SK-N-SH (cell line): ENCODE results near the gene POP5.

Experiments used
- MEF2A ChIP-seq: IDR thresholded peaks from 2 replicates; pipeline ENCODE4 v1.4.0; 2012; ENCODE audit warnings: low read depth, borderline replicate concordance
- REST ChIP-seq: IDR thresholded peaks from 2 replicates; pipeline ENCODE4 v1.6.1; 2012; ENCODE audit warnings: mild to moderate bottlenecking, low read depth, low read length, moderate library complexity
- SMC3 ChIP-seq: IDR thresholded peaks from 2 replicates; pipeline ENCODE4 v1.6.1; 2012; ENCODE audit warnings: low read depth, low read length, improper control_type of control experiment
- TCF12 ChIP-seq: IDR thresholded peaks from 2 replicates; pipeline ENCODE4 v1.4.0; 2012
- YY1 ChIP-seq: IDR thresholded peaks from 2 replicates; pipeline ENCODE4 v1.4.0; 2012; ENCODE audit warnings: low read depth, mild to moderate bottlenecking

DNA sequence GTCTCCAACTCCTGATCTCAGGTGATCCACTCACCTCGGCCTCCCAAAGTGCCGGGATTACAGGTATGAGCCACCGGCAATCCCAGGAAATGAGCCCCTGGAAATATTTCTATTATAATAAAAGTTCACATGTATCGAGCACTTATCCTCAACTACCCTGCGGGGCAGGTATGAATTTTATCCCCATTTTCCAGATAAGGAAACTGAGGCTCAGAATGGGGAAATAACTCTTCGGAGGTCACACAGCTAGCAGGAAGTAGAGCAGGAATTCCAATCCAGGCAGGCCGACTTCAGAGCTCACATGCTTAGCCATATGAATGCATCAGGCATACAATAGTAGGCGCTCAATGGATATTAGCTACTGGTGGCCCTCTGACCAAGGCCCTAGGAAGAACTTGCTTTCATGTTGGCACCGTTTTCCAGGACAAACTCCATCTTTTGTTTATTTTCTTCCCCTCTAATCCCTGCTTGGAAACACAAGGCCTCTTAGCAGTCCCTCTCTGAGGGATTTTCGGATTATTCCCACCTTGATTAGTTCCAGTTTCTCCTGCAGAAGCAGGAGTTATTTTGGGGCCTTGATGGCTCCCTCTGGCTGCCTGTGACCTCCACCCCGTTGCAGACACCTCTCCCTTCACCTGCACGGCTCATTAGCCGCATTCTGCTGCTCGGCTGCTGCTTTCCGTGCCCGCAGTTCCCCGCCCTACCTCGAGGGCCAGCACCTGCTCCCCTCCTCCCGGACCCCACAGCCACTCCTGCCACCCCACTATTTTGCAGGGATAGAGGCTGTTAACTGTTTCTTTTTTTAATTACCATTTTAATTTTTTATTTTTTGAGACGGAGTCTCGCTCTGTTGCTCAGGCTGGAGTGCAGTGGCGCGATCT lies 18.7 kb upstream of the POP5 start:
- TF ChIP-seq TCF12: no peak
- TF ChIP-seq YY1: no peak
- no peak for TF ChIP-seq MEF2A
- TF ChIP-seq REST: no peak
- TF ChIP-seq SMC3: no peak
